Activated CD8-positive, alpha-beta memory T cell treated with anti-CD3 and anti-CD28 coated beads, Interleukin-2, amount 50 U/mL, for 48 hours (primary cell): ENCODE measurements around the gene IL36B.
"Not testable (repeated sequence)": the region's sequence is repeated elsewhere in the genome, so short reads cannot be mapped to it uniquely, and the experiment has no call there.

Experiments
- DNase-seq: peaks from one replicate; pipeline ENCODE4 v3.0.0-alpha.2; 2020

The IL36B gene

GRCh38 chr2:113052396-113052917 lies at the start of gene IL36B:
Gene IL36B (minus strand): TSS chr2:113052867.
- no peak for DNase-seq

GRCh38 chr2:113102133-113102532 lies 49.5 kb upstream of the IL36B start:
- DNase-seq = no peak

- no peak for DNase-seq
Observed at GRCh38 chr2:113098532-113098931, 45.9 kb upstream of the IL36B start.

DNA sequence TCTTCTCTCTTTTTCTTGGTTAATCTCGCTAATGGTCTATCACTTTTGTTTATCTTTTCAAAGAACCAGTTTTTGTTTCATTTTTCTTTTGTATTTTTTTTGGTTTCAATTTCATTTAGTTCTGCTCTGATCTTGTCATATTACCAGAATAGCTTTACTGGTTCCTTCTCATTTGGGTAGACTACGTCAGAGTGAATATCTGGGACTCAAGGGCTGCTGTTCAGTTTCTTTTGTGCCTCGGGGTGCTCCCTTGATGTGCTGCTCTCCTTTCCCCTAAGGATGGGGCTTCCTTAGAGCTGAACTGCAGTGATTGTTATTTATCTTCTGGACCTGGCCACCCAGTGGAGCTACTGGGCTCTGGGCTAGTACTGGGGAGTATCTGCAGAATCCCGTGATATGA lies 45.4 kb upstream of the IL36B start:
- DNase-seq = no peak

- not testable (repeated sequence) for DNase-seq
Observed at GRCh38 chr2:113096842-113097618, 44.4 kb upstream of the IL36B start.

- DNase-seq = not testable (repeated sequence)
Observed at GRCh38 chr2:113096306-113096705, 43.6 kb upstream of the IL36B start.

DNA sequence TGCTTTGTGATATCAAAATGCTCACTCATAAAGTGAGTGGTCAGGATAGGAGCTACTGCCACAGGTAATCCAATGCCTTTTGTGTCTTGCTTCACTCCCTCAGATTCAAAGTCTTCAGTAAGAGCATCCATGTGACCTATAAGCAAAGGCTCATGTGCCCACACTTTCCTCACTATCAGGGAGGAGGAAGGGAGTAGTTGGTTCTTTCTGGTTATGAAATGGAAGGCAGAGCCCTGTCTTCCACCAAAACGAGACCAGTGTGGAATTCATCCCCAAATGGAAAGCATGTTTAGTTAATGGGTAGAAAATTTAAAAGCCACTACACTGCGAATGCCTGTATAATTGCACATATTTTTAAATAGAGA lies 40.9 kb upstream of the IL36B start:
- no peak for DNase-seq

DNA sequence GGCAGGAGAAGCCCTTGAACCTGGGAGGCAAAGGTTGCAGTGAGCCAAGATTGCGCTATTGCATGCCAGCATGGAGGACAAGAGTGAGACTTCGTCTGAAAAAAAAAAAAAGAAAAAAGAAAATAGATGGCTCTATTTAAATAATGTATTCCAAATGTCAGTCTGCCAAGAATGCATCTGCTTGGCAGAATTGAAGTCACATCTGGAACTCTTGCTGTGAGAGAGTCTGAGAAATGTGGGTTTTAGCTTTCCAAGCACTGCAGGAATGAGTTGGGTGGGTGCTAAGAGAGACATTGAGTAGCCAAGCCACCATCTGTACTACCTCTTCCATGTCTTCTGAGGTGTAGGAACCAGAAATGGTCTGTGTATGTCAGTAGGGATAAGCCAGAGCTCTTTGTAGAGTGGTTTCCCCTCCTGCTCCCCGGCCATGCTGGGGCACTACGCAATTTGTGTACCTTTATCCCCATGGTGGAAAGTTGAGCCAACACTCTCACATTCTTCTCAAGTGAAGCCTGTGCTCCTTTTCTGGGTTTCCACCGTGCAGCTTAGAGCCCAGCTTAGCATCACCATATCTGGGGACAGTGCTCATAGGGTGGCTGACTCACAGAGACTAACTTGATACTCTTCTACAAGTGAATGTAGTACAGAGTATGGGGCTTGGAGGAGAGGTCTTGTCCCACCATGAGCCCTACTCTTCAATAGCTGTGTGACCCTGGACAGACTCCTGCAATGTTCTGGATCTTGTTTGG lies 40.4 kb upstream of the IL36B start:
- no peak for DNase-seq

DNA sequence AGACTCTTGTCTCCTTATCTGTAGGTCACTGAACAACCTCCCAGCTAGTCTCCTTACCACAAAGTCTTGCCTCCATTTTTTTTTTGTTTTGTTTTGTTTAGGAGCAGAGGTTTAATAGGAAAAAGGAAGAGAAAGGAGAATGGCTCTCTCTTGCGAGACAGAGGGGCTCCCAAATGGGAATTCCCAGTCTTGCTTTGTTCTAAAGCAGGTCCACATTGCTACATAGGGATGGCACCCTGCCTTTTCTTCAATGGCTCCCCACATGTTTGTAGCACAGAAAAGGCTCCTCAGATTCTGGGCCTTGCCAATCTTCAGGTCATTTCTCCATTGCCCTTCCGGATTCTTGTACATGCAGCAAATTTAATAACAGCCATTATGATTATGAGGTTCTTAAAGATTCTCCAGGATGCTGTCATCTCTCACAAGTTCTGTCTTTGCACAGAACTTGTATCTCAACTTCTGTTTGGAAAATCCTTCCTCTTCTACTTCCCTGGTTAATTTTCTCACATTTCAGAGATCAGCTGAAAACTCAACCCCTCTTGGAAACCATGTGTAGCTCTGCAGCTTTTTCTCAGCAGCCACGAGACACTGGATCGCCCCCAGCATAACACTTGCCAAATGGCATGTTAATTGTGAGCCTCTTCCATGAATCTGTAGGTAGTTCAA lies 38.7 kb upstream of the IL36B start:
- no peak for DNase-seq

GRCh38 chr2:113089916-113090315 lies 37.2 kb upstream of the IL36B start:
- DNase-seq = no peak

- DNase-seq = no peak
Observed at GRCh38 chr2:113088213-113088992, 35.7 kb upstream of the IL36B start.

- no peak for DNase-seq
Observed at GRCh38 chr2:113085542-113085941, 32.9 kb upstream of the IL36B start.

DNA sequence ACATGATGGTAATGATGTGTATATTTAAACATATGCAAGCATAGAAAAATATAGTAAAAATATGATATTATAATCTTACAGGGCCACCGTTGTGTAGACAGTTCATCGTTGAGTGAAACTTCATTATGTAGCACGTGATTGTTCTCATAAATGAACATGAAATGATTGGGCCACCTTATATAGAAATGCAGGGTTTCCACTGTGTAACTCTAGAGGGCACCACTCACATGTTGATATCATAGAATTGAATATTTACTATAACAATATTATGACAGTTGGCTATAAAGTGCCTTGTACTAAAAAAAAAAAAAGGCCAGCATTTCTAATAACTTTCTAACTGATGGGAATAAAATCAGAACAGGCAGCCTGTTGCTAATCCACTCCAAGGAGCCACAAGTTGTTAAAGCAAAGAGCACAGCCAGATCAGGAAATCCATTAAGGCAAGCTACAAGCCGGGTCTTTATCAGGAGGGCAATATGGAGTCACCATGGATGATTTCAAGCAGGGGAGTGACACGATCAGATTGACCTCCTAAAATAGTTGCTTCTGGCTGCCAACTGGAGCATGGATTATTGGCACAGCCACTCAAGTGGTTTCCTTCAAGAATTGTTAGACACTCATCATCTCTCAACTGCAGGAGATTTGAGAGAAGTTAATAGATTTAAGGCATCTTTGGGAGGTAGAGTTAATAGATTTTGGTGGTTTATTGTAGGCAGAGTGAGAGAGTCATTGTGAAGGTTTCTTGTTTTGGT lies 31.8 kb upstream of the IL36B start:
- DNase-seq = no peak

DNA sequence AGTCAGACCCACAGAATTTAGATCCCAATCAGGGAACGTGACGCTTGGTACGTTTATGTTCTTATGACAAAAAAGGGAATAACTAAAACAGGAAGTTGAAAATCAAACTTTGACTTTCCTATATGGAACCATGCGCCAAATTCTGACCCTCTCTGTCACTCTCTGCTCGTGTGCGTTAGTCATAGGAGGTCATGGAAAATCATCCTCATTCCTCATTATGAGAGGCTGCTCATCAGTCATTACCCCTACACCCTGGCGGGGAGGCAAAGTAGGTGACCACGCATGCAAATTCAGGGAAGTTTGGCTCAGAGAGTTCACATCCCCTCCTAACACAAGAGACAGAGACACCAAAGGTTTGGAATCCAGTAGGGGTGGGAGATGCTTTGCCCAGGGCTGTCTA lies 30.6 kb upstream of the IL36B start:
- no peak for DNase-seq

DNA sequence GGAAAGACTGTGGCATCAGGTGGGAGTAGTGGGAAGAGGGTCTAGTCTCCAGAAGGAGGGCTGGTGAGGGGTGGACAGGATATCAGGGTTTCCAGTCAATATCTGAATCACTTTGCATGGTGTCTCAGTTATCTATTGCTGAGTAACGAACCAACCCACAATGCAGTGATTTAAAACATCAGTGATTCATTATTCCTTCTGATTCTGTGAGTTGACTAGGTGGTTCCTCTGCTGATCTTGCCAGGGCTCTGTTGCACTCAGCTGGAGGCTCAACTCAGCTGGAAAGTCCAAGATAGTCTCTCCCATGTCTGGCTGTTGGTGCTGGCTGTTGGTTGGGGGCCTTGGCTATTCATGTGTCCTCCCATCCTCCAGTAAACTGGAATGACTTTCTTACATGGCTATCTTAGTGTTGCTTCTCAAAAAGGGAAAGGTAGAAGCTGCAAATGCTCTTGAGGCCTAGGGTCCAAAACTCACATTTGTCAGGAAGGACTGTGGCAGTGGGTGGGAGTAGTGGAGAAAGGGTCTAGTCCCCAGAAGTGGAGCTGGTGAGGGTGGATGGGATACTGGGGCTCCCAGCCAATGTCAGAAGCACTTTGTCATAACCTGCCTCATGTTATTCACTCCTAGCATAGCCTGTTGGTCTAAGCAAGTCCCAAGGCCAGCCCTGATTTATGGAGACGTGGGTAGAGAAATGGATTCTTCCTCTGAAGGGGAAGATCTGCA lies 29.0 kb upstream of the IL36B start:
- DNase-seq = no peak

DNA sequence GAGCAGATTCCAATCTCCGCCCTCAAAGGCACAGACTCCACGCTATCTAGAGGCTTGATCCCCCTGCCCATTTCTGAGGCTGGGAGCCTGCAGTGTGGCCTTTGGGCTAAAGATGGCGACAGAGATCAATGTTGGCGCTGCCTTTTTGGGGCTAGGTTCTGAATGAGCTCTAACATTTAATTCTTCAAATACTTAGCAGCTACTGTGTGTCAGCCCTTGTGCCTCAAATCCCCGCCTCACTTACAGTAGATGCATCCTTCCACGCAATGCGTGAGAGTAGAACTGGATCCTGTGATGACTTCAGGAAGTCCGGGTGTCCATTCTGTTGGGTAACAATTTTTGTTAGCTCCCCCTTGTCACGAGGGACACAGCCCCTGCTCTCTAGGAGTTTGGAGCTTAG lies 27.5 kb upstream of the IL36B start:
- peak; percentile 81 for DNase-seq

DNA sequence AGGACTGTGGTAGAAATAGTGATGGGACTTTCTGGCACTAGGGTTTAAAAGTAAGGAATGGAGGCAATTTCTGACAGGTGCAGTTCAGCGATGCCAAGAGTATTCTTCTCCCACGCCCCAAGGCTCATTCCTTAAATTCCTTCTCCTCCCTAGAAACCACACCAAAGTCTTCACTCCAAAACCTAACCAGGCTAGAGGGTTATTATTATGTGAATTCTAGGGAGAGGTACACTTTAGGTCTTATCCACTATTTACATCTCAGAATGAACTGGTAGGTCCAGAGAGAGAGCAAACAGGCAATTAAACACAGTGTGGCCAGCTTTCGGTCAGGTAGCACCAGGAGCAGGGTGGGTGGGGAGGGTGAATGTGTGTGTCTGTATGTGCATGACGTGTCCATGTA lies 26.5 kb upstream of the IL36B start:
- no peak for DNase-seq

- DNase-seq = no peak
Observed at GRCh38 chr2:113078350-113078839, 25.7 kb upstream of the IL36B start.

DNA sequence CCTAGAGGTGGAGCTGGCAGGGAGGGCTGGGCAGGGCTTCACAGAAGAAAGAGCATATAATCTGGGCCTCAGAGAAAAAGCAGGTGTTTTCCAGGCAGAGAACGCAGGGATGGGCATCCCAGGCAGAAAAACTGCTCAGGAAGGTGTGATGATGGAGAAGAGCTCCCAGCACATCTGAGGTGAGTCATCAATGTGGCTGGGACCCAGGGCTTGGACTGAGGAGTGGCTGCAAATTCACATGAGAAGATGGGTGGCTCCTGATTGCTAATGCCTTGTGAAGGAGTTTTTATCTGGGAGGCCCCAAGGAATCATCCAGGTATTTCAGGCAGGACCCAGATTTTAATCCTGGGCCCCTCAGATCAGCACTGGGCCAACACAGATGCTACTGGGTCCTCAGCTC lies 25.3 kb upstream of the IL36B start:
- no peak for DNase-seq

- DNase-seq = no peak
Observed at GRCh38 chr2:113076954-113077669, 24.4 kb upstream of the IL36B start.

- DNase-seq = no peak
Observed at GRCh38 chr2:113075600-113075999, 22.9 kb upstream of the IL36B start.
